ENCODE data around the gene TBL3. TPM values are rescaled to one million over a fixed set of nuclear protein-coding genes. Genes with fewer than 3 reads are reported as not detected.
A peak's percentile ranks its signal among the peaks of the same experiment; 100 is the strongest.

Gene TBL3
- total RNA-seq, 4 donors from 2014 or later, result 32.7 to 48.2 (median 36.7) TPM

GRCh38 chr16:1964506-1965395 is 7.1 kb upstream of the TBL3 start, which contains the start of gene RPS2:
RPS2 (minus strand) TSS chr16:1964826; CDS start chr16:1964625, 201 bp downstream.
- WGBS, 2 donors, result 0 to 1% methylated on average over 25 to 28 of the region's 97 CpGs

DNA sequence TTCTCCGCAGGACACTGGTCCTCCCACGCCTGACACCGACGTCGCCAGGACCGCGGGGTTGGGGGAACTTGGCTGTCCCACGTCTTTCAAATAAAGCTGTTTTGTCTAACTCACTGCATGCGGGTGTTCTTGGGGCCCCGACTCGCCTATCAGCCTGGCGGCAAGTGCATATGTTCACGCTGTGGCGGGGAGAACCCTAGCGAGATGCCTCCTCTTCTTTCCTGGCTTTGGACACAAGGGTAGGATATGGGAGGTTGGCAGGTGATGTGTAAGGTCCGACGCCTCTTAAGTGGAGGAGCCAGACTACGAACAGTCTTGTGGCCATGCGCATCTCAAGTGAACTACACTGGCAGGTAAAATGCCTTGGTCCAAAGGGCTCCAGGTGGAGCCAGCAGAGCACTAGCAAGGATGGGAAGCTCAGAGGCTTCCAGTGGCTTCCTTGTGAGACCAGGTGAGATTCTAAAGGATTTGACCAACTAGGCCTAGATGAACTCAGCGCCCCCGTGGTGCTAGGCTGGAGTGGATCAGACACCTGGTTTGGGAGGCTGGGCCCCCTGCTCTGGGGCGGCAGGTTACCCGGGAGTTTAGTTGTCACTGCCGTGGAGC is 6.4 kb upstream of the TBL3 start:
- H3K4me1 ChIP-seq, result peaks cover 33 to 54% (median 35%) of the 10 kb centered on the region in 3 donors
- peak overlapping the region; percentile 84 to 99 (median 88) for H3K4me3 ChIP-seq
- H3K36me3 ChIP-seq, result peaks cover 8 to 31% (median 14%) of the 10 kb centered on the region in 3 donors
- H3K9me3 ChIP-seq, result no peaks in the 10 kb centered on the region
- peak overlapping the region; percentile 95 to 99 (median 98) for H3K27ac ChIP-seq
- TF ChIP-seq, protein P1, sequence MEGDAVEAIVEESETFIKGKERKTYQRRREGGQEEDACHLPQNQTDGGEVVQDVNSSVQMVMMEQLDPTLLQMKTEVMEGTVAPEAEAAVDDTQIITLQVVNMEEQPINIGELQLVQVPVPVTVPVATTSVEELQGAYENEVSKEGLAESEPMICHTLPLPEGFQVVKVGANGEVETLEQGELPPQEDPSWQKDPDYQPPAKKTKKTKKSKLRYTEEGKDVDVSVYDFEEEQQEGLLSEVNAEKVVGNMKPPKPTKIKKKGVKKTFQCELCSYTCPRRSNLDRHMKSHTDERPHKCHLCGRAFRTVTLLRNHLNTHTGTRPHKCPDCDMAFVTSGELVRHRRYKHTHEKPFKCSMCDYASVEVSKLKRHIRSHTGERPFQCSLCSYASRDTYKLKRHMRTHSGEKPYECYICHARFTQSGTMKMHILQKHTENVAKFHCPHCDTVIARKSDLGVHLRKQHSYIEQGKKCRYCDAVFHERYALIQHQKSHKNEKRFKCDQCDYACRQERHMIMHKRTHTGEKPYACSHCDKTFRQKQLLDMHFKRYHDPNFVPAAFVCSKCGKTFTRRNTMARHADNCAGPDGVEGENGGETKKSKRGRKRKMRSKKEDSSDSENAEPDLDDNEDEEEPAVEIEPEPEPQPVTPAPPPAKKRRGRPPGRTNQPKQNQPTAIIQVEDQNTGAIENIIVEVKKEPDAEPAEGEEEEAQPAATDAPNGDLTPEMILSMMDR (IDR thresholded peaks at IDR 0.05), result no peak
- no peak for TF ChIP-seq POLR2A (IDR thresholded peaks at IDR 0.05)
- H3K27me3 ChIP-seq, result no peaks in the 10 kb centered on the region
- DNase-seq, result no peak
- WGBS, 2 donors, result 11 to 14% methylated on average over 12 to 18 of the region's 24 CpGs
- intact Hi-C loops (cut with DNase I), result no loop called here

More at GRCh38 chr16:1964506-1965395, 7.1 kb upstream of the TBL3 start, which contains the start of gene RPS2:
- Histone ChIP-seq H3K9me3 (no peaks in the 10 kb centered on the region), H3K27me3 (no peaks in the 10 kb centered on the region), H3K36me3 (peaks cover 8 to 31% (median 14%) of the 10 kb centered on the region in 3 donors), H3K27ac (peak within 1 kb of the TSS; percentile 95 to 99 (median 98)), H3K4me1 (peaks cover 33 to 62% (median 40%) of the 10 kb centered on the region in 3 donors), H3K4me3 (peak within 1 kb of the TSS; percentile 84 to 99 (median 88))
- peak; percentile 93 for DNase-seq
- TF ChIP-seq, protein P1 (IDR thresholded peaks at IDR 0.05), result peak in 4 of 6 experiments; percentile 8 to 15 (median 15)
- TF ChIP-seq POLR2A (IDR thresholded peaks at IDR 0.05), result peak in 3 of 4 donors; percentile 86 to 98 (median 94)
- intact Hi-C loops (cut with DNase I), result no loop called here

DNA sequence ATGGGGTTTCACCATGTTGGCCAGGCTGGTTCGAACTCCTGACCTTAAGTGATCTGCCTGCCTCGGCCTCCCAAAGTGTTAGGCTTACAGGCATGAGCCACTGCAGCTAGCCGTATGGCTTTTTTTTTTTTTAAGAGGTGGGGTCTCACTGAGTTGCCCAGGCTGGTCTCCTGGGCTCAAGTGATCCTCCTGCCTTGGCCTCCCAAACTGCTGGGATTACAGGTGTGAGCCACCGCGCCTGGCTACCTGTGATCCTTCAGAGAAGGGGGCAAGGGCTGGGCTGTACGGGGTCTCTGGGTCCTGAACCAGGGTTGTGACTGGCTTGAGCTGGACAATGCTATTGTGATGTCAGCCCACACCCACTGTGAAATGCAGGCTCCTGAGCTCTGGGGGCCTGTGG is 5.4 kb upstream of the TBL3 start, which contains the start of gene RNF151:
Gene RNF151, plus strand, starts transcription at position 397 of the 400 bp plus-strand sequence. CDS start 26 bp downstream, outside the sequence.
- 92 to 100% methylated on average over 3 to 5 of the region's 6 CpGs for WGBS, 2 donors
- Histone ChIP-seq H3K9me3 (no peaks in the 10 kb centered on the region), H3K27me3 (no peaks in the 10 kb centered on the region), H3K36me3 (peaks cover 7 to 24% (median 14%) of the 10 kb centered on the region in 3 donors), H3K27ac (peak within 1 kb of the TSS; percentile 95 to 99 (median 98)), H3K4me3 (peak within 1 kb of the TSS; percentile 84 to 99 (median 88)), H3K4me1 (peaks cover 33 to 54% (median 34%) of the 10 kb centered on the region in 3 donors)
- intact Hi-C loops (cut with DNase I), result no loop called here
- DNase-seq, result no peak
- no peak for TF ChIP-seq POLR2A (IDR thresholded peaks at IDR 0.05)
- TF ChIP-seq, protein P1 (IDR thresholded peaks at IDR 0.05), result no peak

- H3K9me3 ChIP-seq, result no peaks in the 10 kb centered on the region
- peaks cover 29 to 51% (median 31%) of the 10 kb centered on the region in 3 donors for H3K4me1 ChIP-seq
- H3K36me3 ChIP-seq, result peaks cover 0 to 5% (median 0%) of the 10 kb centered on the region in 3 donors
- 87 to 91% methylated on average over 2 to 13 of the region's 41 CpGs for WGBS, 2 donors
- TF ChIP-seq POLR2A (IDR thresholded peaks at IDR 0.05), result no peak
- TF ChIP-seq, protein P1 (IDR thresholded peaks at IDR 0.05), result no peak
- no peak overlapping the region for H3K27ac ChIP-seq
- no peak for DNase-seq
- H3K4me3 ChIP-seq, result no peak overlapping the region
- intact Hi-C loops (cut with DNase I), result no loop called here
- H3K27me3 ChIP-seq, result no peaks in the 10 kb centered on the region
These were observed 3.5 kb upstream of the TBL3 start for GRCh38 chr16:1968146-1968953.
